Measurements from ENCODE around the gene DDX54.
A peak's percentile ranks its signal among the peaks of the same experiment; 100 is the strongest.
"Not testable (repeated sequence)": the region's sequence is repeated elsewhere in the genome, so short reads cannot be mapped to it uniquely, and the experiment has no call there.

DDX54 gene

DNA sequence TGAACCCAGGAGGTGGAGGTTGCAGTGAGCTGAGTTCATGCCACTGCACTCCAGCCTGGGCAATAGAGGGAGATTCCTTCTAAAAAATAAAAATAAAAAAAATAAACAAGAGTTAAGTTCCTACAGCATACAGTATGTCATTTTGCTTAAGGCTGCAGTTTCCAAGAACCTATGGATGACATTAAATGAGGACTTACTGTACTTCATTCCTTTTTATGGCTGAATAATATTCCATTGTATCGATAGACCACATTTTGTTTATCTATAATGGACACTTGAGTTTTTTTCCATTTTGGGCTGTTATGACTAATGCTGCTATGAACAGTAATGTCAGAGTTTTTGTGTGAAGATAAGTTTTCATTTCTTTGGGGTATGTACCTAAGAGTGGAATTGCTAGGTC, 67.1 kb downstream of the DDX54 start:
- no peak for DNase-seq (ENCODE audit: low spot score in 2 of 2)
- ATAC-seq, result no peak
- no peak overlapping the region for H3K27ac Mint-ChIP-seq
- H3K4me3 Mint-ChIP-seq, result no peak overlapping the region
- H3K36me3 Mint-ChIP-seq, result no peaks in the 10 kb centered on the region
- no peaks in the 10 kb centered on the region for H3K4me1 Mint-ChIP-seq
- no peaks in the 10 kb centered on the region for H3K9me3 Mint-ChIP-seq

DNA sequence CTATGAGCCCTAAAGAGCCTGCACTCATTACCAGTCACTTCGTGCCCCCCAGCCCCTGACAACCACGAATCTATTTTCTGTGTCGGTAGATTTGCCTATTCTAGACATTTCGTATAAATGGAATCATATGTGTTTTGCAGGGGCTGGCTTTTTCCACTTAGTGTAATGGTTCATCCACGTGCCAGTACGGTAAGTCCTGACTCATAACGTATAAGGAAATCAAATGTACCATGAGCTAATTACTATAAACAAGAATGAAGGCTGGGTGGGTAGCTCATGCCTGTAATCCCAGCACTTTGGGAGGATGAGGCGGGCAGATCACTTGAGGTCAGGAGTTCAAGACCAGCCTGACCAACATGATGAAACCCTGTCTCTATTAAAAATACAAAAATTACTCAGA, 67.6 kb downstream of the DDX54 start:
- DNase-seq (ENCODE audit: low spot score in 2 of 2); H3K9me3 Mint-ChIP-seq; H3K27ac Mint-ChIP-seq; H3K4me1 Mint-ChIP-seq; H3K4me3 Mint-ChIP-seq; H3K36me3 Mint-ChIP-seq: not testable (repeated sequence)
- peak; percentile 29 for ATAC-seq

DNA sequence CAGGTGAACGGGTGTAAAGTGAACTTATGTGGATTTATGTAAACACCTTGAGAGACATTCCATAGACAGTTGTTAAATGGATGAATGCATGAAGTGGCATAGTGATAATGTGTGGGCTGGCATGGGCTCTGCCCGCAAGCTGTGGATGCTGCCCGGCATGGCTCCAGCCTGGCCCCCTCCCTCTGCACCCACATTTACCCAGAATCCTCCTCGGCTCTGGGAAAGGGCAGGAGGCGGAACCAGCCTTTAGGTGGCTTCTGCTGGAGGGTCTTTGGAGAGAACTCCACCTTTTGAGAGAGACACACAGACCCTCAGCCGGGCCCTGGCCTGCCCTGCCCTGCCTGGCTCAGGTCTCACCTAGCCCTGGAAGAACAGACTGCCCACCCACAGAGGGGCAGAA, 68.4 kb downstream of the DDX54 start:
- H3K36me3 Mint-ChIP-seq, result no peaks in the 10 kb centered on the region
- H3K4me1 Mint-ChIP-seq, result no peaks in the 10 kb centered on the region
- H3K4me3 Mint-ChIP-seq, result no peak overlapping the region
- no peak overlapping the region for H3K27ac Mint-ChIP-seq
- no peaks in the 10 kb centered on the region for H3K9me3 Mint-ChIP-seq
- ATAC-seq (no peak), DNase-seq (ENCODE audit: low spot score in 2 of 2) (no peak)

DNA sequence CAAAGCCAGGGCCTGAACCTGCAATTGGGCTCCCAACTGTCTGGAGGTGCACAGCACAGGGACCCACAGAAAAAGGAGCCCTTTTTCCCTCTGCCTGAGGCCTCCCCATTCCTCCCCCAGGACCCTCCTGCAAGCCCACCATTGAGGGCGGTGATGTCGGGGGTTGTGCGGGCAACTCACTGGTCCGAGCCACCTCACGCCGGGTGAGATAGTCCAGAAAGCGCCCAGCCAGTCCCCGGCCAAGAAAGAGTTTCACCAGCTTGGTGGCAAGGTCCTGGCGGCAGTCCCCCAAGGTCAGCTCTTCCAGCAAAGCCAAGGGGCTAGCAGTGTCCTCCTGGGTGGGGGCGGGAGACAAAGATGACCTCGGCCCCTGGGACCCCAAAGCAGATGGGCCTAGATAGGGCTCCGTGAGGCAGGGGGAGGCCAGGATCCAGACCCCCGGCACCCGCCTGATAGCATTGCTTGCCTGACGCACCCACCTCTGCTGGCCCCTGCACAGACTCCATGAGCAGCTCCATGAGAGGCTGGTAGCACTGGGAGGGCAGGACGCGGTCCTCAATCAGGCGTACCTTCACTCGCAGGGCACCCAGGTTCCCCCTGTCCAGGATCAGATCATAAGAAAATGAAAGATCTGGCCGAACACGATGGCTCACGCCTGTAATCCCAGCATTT, 69.7 kb downstream of the DDX54 start:
- peaks cover 6% of the 10 kb centered on the region for H3K4me1 Mint-ChIP-seq
- H3K36me3 Mint-ChIP-seq, result peaks cover 5% of the 10 kb centered on the region
- no peak overlapping the region for H3K4me3 Mint-ChIP-seq
- H3K9me3 Mint-ChIP-seq, result no peaks in the 10 kb centered on the region
- no peak for ATAC-seq
- DNase-seq (ENCODE audit: low spot score in 2 of 2), result no peak
- H3K27ac Mint-ChIP-seq, result no peak overlapping the region

DNA sequence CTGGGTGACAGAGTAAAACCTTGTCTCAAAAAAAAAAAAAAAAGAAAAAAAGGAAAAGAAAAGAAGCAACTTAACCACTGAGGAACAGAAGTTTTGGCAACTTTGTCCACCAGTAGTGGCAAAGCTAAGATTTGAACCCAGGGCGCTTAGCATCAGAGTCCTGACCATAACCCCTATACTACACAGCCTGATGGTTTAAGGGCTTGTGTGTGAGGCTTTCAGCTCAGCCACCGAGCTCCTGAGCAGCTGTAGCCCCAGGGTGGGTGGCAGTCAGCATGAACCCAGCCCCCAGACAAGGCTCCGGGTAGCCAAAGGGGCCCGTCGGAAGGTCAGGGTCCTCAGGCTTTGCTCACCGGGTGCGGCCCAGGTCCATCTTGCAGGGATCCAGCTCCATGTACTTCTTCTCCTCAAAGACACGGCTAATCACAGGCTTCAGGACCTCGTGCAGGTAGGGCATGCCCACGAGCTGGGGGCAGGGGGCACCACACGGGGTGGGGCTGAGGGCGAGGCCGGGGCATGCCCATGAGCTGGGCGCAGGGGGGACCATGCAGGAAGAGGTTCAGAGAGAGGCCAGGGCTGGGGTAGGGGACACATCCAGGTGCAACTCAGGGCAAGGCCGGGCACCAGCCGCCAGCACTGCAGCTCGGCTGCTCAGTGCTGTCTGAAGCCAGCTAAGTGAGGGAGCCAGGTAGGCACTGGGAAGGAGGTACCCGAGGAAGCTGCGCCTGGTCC, 70.7 kb downstream of the DDX54 start:
- no peak for ATAC-seq
- H3K4me1 Mint-ChIP-seq, result peaks cover 16% of the 10 kb centered on the region
- peaks cover 5% of the 10 kb centered on the region for H3K36me3 Mint-ChIP-seq
- H3K4me3 Mint-ChIP-seq, result no peak overlapping the region
- no peak for DNase-seq (ENCODE audit: low spot score in 2 of 2)
- H3K27ac Mint-ChIP-seq, result no peak overlapping the region
- H3K9me3 Mint-ChIP-seq, result no peaks in the 10 kb centered on the region

DNA sequence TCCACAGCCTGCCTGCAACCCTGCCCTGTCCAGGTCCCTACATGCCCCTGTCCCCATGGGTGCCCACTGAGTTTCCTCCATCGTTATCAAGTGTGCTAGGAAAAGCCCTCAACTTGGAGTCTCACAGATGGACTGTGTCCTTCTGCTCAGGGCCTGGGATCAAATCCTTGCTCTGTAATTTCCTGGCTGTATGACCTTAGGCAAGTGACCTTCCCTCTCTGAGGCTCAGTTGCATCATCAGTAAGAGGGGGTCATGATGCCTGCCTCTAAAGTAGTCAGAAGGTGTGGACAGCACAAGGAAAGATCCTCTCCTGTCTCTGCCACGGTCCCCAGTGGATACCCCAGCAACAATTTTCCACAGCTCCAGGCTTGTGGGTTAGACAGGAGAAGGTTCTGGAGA, 71.9 kb downstream of the DDX54 start:
- Mint-ChIP-seq H3K4me1 (peaks cover 23% of the 10 kb centered on the region), H3K4me3 (no peak overlapping the region), H3K36me3 (peaks cover 10% of the 10 kb centered on the region), H3K9me3 (no peaks in the 10 kb centered on the region), H3K27ac (no peak overlapping the region)
- ATAC-seq (no peak), DNase-seq (ENCODE audit: low spot score in 2 of 2) (no peak)

DNA sequence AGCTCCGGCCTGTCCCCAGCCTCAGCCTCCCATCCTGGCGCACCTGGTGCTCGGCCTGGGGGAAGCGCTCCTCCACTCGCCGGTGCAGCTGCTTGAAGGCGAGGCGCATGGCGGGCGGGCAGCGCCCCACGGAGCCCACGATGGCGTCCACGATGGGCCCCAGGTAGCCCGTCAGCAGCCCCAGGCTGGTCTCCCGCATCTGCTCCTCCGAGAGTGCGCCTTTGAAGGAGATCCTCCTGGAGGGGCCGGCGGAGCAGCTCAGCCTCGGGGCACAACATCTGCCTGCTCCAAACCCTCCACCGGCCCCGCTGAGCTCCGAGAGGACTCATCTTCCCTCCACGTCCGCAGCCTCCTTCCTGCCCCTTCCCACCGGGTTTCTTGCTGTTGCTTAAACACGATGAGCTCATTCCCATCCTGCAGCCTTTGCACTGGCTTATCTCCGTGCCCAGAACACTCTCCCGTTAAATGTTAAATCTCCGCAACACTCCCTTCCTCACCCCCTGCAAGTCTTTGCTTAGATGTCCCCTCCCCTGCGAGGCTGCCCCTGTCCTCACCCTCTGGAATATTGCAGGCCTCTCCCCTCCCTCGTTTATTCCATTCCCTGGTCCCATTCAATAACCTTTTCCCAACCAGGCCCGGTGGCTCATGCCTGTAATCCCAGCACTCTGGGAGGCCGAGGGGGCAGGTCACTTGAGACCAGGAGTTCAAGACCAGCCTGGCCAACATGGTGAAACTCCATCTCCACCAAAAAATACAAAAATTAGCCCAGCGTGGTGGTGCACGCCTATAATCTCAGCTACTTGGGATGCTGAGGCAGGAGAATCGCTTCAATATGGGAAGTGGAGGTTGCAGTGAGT, 73.0 kb downstream of the DDX54 start:
- DNase-seq (ENCODE audit: low spot score in 2 of 2) (no peak), ATAC-seq (no peak)
- Mint-ChIP-seq H3K4me3 (no peak overlapping the region), H3K27ac (no peak overlapping the region), H3K4me1 (peaks cover 23% of the 10 kb centered on the region), H3K36me3 (peaks cover 10% of the 10 kb centered on the region), H3K9me3 (no peaks in the 10 kb centered on the region)

DNA sequence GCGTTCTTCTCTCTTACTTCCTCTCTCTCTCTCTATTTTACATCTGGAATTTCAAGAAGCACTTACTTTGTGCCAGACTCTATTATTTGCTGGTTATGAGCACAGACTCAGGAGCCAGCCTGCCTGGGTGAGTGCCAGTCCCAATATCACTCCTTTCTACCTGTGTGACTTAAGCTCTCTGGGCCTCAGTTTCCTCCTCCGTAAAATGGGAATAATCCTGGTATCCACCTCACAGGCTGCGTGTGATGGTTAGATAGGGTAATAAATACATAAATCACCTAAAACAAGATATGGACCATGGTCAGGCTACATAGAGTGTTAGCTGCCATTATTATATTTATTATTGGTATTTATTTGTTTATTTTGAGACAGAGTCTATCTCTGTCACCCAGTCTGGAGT, 74.0 kb downstream of the DDX54 start:
- H3K36me3 Mint-ChIP-seq, result peaks cover 10% of the 10 kb centered on the region
- no peaks in the 10 kb centered on the region for H3K9me3 Mint-ChIP-seq
- no peak overlapping the region for H3K27ac Mint-ChIP-seq
- DNase-seq (ENCODE audit: low spot score in 2 of 2) (no peak), ATAC-seq (no peak)
- H3K4me3 Mint-ChIP-seq, result no peak overlapping the region
- H3K4me1 Mint-ChIP-seq, result peaks cover 32% of the 10 kb centered on the region

DNA sequence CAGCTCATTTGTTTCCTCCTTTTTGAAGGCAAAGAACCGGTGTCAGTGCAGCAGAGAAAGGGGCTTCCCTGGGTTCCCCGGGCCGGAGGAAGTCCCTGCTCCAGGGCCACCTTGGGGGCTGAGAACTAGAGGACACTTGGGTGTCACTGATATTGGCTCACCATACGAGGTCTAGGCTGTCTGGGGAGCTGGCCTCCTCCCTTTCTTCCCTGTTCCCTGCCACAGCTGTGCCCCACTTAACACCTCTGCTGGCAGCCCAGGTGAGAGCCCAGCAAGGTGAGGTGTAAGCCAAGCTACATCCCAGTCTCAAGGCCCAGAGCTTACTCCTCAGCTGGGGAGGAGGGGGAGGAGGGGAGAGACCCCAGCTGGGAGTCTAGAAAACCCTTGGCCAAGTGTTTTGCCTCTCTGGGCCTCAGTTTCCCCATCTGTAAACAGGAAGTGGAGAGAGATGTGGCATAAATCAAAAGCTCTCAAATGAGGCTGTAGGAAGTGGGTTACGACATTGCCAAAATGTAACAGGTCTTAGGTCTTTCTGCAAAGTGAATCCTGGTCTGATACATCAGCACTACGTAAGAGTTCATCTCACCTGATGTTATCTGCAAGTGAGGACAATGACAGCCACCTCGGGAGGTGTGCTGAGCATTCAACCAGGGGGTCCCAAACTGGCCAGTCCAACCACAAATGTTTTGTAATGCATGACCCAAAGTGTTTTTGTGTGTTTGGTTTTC, 75.2 kb downstream of the DDX54 start:
- H3K4me3 Mint-ChIP-seq, result no peak overlapping the region
- peaks cover 33% of the 10 kb centered on the region for H3K4me1 Mint-ChIP-seq
- no peak for DNase-seq (ENCODE audit: low spot score in 2 of 2)
- no peaks in the 10 kb centered on the region for H3K9me3 Mint-ChIP-seq
- H3K27ac Mint-ChIP-seq, result peak overlapping the region; percentile 75
- ATAC-seq, result peak; percentile 39
- H3K36me3 Mint-ChIP-seq, result peaks cover 10% of the 10 kb centered on the region

DNA sequence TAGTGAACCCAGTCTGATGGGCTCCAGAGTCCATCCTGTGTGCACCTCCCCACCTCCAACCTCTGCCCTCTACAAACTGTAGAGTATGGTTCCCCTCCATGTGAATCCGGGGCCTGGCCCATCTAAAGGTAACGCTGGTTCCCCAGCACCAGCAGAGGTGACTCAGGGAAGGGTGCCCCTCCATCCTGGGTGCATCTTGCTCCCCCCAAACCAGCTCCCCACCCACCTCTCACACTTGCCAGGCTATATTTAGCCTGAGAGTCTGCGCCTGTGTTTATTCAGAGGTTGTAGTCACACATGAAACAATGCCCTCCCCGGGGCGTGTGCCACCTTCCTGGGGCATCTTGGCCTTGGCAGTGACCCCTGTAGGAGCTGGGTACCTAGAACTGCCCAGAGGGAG, 75.9 kb downstream of the DDX54 start:
- no peak overlapping the region for H3K4me3 Mint-ChIP-seq
- H3K9me3 Mint-ChIP-seq, result no peaks in the 10 kb centered on the region
- peaks cover 10% of the 10 kb centered on the region for H3K36me3 Mint-ChIP-seq
- peak overlapping the region; percentile 75 for H3K27ac Mint-ChIP-seq
- H3K4me1 Mint-ChIP-seq, result peaks cover 33% of the 10 kb centered on the region
- ATAC-seq (no peak), DNase-seq (ENCODE audit: low spot score in 2 of 2) (no peak)

DNA sequence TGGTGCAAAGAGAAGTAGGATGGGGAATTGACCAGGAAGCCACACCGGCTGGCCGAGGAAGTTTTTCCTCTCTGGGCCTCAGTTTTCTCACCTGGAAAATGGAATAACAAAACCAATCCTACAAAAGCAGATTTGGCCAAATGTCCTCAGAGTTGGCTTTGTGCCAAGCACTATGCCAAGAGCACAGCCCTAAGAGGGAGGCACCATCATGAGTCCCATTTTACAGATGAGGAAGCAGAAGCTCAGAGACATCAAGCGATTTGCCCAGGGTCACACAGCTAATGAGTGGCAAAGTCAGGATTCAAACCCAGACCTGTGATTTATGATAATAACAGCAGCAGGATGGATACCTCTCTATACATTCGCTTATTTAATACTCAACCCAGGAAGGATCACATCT, 77.0 kb downstream of the DDX54 start:
- Mint-ChIP-seq H3K27ac (no peak overlapping the region), H3K9me3 (no peaks in the 10 kb centered on the region), H3K36me3 (peaks cover 10% of the 10 kb centered on the region), H3K4me3 (no peak overlapping the region), H3K4me1 (peaks cover 39% of the 10 kb centered on the region)
- ATAC-seq (no peak), DNase-seq (ENCODE audit: low spot score in 2 of 2) (no peak)

Data from stimulated activated effector memory CD8-positive, alpha-beta T cell treated with anti-CD3 and anti-CD28 coated beads, Interleukin-12 subunit alpha, Interleukin-12 subunit beta, amount 100 ng/mL, for 72 hours (primary cell).